SK-MEL-5 (cell line): Measurements from ENCODE around the gene CD2. TPM values are rescaled to one million over a fixed set of nuclear protein-coding genes. Genes with fewer than 3 reads are reported as not detected.
A peak's percentile ranks its signal among the peaks of the same experiment; 100 is the strongest.

ENCODE experiments used
- DNase-seq: peaks from one replicate; pipeline ENCODE4 v3.0.0-alpha.2; 2016; ENCODE audit warnings: low read depth, low spot score
- in situ Hi-C: cut with HindIII; loops from 2 replicates; pipeline ENCODE4 v1.10.0; 2016; ENCODE audit warnings: low sequenced_read_pairs, high pct_unique_total_duplicates, low pct_unique_long_range_greater_than_20kb
- total RNA-seq: library from RNA; depleted of rRNA; stranded (reverse); fragments of >200 nt; shearing (Covaris generic); gene quantifications from 2 replicates; pipeline ENCODE4 v1.2.3, GENCODE V29; 2014

CD2 gene
- total RNA-seq, 1 experiment from 2014 or later = not detected

DNA sequence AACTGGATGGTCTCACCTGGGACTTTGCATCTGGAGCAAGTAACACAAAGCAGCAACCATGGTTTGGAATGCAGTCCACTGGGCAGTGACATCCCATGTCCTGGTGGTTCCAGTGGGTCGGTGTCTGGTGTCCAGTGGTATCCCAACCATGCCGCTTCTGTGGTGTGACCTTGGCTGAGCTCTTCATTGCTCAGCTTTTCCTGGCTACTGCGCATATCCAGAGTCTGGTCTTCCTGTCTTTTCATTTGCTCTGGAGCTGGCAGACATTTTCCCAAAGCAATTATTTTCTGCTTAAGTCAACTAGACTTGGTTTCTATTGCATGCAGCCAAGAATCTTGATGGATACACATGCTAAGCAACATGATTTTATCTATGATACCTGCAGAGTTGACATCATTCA is 28.4 kb upstream of the CD2 start:
- in situ Hi-C loops = no loop called here

DNA sequence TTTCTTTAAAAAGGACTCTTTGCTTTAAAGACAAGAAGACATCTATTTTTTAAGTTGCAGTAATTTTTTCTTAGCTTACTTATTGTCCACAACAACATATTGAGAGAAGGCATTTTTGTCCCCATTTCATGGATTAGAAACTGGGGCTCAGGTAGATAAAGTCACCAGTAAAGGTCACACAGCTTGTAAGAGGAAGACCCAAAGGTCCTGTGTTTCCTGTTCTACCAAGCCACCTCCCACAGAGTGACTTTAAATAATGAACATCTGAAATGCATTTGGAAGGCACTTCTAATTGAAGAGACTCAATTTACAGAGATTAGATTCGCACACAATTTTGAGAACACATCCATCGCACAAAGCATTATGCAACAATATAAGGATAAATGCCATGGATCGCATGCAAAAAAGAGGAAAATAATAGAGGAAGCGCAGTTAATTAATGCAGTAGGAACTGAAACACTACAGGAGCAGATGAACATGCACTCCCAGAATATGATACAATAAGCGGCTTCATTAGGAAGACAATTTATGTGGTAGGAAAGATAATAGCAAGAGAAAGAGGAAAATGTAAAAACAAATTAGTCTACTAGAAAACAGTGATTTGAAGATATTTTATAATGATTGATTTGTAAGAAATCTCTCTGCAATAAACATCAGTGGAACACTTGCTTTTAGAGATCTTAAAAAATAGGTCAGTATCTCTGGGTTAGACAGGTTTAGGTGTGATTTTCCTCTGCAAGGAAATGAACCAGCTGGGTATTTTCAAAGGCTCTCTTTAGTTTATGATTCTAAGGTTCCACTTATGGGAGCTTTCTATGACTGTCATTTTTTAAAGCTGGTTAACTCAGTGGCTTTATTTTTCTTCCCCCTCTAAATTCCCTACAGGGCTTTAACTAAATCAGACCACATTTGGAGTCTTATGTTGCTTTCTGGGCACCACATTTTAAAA is 27.1 kb upstream of the CD2 start:
- DNase-seq = no peak
- in situ Hi-C loops = no loop called here

More for the DNA sequence above, 28.4 kb upstream of the CD2 start:
- no peak for DNase-seq

DNA sequence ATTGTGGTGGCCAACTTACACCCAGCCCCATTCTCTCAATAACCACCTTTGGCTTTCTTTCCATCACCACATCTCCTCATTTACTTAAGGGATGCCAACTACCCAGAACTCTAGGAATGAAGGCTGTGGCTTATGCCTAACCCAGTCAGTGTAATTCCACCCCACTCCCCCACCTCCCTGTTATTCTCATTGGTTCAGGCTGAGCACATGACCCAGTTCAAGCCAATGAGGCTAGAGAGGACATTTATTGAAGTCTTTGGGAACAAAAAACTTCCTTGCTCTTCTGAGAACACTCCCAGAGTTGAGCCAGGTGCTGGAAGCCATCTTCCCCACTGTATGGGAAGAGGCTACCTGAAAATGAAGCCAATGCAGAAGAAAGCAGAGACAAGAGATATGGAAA is 22.8 kb upstream of the CD2 start:
- in situ Hi-C loops = no loop called here
- no peak for DNase-seq

DNA sequence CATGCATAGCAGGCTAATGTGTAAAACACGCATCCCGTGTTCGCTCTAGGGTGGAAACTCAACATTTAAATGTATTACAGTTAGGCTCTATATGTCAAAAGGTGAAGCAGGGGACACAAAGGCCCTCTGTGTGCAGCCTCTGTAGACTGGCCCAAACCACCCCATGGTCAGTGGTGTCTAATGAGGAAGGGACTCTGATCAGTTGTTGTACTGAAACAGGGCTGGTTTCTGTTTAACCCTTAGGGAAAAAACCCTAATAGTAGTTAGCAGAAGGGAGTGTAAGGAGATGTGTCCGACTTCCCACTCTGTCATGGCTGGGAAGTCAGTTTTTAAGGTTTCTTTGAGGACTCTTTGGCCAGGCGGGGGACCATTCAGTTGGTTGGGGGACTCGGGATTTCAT is 21.5 kb upstream of the CD2 start:
- DNase-seq = no peak
- in situ Hi-C loops = no loop called here

DNA sequence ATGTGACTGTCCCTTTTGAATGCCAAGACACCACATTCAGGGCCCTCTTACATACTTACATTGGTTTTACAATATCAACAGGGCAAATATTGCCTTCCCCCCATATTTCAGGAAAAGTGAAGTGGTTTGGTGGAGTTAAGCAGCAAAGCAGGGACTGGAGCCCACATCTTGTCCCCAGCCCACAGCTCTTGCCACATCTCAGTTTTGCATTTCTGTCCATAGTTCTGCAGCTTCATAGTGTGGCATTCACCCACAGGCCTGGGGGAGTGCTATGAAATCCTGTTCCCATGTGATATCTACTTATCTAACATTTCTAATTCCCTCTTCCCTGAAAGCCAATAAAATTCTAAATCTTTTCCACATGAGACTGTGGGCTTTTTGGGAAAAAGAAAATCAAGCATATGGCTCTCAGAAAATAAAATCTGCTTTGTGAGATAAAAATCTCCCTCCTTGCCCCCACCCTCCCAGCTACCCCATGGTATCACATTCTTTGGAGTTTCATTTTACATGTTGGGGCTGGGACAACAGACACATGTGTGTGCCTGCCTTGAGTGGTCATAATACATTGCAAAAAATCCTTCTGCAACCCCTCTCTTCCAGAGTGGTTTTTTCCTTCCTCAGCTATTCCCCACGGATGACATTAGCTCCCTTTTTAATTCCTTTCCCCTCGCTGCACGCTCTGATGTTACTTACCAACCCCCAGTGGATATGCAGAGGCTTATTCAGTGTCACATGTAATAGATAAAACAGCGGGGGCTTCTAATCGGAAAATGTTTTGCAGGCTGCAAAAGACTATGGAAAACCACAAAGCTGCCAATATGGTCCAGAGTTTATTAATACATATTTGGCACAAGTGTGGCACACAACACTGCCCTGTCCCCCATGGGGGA is 20.5 kb upstream of the CD2 start:
- in situ Hi-C loops = no loop called here
- no peak for DNase-seq

DNA sequence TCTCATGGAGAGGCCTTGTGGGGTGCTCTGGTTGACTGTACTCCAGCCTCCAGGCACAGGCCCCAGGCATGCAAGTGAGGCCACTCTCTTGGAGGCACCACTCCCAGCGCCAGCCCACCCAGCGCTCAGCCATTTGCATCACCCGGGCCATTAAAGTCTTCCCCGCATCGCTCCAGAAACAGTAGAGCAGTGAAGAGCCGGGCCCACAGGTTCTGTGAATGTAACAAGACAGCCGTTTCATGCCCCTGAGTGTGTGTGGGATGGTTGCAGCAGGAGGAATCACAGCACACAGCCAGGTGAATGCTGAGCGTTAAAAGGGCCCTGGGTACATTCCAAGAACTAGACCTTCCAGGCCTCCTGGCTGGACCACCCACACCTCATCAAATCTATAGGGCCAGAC is 19.0 kb upstream of the CD2 start:
- no peak for DNase-seq
- in situ Hi-C loops = no loop called here

DNA sequence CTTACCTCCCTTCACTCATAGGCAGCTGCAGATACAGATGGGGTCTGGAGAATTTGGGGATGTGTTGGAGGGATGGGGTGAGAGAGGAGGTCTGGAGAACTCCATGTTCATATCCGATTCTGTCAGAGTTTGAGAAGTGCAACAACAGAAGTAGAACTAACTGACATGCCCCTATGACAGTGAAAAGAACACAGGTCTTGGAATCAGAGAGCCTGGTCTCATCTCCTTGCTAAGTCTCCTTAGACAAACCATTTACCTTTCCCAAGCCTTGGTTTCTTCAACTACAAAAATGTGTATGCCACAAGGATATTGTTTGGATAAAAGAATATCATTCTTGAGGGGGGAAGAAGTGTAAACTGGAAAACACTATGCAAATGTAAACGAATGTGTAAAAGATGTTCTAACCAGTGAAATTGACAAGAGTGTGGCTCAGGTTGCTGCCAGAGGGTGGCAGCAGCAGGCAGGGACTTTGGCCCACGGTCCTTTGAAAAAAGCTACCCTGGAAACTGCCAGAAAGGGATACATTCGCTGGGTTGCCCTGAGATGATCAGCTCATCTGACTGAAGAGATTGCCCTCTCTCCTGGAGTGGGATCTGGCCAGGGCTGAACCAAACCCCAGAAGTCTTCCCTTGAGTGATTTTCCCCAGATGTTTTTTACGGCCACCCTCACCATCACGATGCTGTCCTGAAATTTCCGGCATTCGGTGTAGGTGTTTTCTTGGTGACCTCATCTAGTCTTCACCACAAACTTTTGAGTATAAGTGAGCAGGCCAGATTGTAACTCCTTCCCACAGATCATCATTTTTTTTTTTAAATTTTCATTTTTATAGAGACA is 17.0 kb upstream of the CD2 start:
- in situ Hi-C loops = no loop called here
- peak; percentile 65 for DNase-seq

DNA sequence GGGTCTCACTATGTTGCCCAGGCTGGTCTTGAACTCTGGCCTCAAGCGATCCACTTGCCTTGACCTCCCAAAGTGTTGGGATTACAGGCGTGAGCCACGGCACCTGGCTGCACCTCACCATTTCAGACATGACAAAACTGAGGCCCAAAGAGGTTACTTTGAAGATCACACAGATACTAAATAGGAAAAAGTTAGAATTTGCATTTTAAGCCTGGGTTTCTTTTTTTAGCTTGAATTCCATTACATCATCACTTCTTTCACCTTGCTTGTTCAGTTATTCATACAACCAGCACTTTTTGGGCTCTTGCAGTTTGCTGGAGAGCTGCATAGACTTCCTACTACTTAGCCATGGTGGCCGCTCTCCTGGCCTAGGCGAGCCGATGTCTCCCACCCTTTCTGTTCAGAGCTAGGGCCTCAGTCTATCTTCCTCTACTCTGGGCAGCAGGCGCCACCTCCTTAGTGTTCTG is 16.3 kb upstream of the CD2 start:
- in situ Hi-C loops = no loop called here
- no peak for DNase-seq

DNA sequence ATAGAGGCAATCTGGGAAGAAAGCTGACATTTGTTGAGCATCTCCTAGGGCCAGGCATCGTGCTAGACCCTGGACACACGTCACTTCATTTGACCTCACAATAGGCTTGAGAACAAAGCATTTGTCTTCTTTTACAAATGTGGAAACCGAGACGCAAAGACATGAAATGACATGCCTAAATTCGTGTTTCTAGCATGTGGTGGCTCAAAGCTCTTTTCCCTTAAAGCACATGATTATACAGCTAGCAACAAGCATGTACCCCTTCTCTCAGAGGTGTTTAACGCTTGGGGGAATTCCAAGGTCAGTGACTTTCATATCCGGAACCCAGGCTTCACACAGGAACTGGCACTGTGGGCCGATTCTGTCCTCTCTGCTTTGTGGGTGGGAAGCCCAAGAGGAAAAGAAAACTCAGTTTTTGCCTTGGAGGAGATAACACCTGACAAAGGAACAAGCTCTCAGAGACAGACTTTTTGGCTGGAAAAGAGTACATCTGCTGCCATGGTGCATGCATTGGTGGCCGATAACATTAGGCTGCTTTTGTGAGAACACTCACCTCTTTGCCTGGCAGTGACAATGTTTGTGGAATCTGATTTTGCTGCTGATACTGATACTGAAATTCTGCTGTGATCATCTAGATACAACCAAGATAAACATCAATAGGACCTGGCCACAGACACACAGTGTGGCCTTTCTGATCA is 15.4 kb upstream of the CD2 start:
- DNase-seq = no peak
- in situ Hi-C loops = no loop called here

DNA sequence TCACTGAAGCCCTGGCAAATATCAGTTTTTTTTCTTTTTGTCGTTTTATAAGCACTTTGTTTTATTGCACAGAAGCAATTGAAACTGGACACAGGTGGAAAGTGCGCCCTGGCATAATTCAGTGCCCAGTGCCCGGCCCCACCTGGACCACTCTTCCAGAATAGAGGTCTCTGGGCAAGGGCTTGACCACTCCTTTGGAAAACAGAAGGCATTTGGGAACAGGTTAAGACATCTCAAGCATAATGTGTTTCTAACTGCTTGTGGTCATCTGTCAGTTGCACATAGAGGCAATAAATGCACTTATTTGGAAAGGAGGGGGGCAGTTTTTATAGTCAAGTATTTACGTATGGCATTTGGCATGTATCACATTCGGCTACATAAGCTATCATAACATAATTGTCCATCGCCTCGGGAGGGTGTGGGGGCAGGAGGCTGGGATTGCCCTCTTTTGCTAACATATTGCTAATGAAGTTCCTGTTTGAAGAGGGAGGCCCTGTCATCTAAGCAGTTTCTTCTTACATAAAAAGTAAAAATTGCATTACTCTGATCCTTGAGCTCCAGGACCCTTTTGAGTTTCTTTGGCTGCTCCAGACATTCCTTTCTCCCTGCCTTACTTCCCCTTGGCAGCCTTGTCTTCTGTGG is 14.7 kb upstream of the CD2 start:
- in situ Hi-C loops = no loop called here
- no peak for DNase-seq

DNA sequence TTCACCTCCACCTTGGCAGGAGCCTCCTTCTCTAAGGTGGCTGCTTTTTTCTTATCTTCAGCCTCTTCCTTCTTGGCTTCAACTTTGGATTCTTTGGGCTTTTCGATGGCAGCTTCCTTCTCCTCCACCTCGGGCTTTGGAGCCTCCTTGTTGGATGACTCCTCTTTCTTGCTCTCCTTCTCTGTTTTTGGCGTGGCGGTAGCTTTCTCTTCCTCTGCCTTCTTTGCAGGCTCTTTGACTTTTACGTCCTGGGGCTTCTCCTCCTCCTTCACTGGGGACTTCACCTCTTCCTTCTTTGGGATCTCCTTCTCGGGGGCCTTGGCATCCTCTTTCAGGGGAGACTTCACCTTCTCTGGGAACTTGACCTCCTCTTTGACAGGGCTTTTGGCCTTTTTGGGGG is 13.9 kb upstream of the CD2 start:
- in situ Hi-C loops = no loop called here

DNA sequence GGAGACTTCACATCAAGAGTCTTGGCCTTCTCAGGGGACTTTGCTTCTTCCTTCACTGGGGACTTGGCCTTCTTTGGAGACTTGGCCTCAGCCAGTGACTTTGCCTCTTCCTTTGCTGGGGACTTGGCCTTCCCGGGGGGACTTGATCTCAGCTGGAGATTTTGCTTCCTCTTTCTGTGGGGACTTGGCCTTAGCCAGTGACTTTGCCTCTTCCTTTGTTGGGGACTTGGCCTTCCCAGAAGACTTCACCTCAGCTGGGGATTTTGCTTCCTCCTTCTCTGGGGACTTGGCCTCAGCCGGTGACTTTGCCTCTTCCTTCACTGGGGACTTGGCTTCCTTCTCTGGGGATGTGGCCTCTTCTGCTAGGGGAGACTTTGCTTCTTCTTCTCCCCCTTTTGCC is 13.5 kb upstream of the CD2 start:
- in situ Hi-C loops = no loop called here
- no peak for DNase-seq

More for the DNA sequence above, 13.9 kb upstream of the CD2 start:
- no peak for DNase-seq

DNA sequence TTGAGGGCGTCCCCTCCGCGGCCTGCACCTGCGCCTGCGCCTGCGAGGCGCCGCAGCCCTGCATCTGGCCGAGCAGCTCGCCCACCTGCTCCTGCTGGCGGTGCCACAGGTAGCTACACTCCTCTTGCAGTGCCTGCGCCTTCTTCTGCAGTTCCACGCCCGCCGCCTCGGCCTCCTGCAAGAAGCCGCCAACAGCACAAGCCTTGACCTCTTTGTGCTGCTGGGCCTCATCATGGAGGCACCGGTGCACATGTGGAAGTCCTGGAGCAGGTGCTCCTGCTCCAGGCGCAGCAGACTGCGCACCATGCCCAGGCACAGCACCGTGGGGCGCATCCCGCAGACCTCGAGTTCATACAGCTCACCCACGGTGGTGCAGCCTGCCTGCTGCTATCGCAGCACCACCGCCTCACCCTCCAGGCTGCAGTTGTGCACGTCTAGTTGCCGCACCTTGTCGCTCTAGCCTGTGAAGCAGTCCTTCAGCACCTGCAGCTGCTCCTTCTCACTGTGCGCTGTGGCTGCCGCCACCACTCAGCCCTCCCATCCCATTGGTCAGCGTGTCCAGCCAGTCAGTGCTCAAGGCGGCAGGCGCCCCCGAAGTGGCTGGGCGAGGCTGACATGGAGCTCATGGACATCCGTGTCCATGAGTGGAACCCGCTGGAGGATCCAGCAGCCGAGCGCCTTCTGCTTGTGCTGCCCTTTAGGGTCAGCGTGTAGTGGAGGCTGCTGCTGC is 12.2 kb upstream of the CD2 start:
- in situ Hi-C loops = no loop called here
- DNase-seq = no peak

DNA sequence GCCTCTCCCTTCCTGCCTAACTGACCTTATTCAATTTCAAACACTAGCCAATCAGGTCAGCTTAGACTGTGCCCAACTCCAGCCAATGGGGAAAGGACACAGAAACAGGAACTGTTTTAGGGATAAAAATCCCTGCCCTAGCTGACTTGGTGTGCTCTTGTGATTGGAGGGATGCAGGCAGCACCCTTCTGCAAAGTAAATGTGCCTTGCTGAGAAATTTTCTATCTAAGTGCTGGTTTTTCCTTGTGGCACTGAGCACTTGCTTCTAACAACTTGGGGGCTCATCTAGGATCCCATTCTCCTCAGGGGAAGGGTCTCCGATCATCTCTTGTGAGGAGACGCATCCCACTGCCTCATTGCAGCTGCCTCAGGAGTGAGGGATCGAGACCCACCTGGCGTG is 10.7 kb upstream of the CD2 start:
- in situ Hi-C loops = no loop called here
- no peak for DNase-seq

DNA sequence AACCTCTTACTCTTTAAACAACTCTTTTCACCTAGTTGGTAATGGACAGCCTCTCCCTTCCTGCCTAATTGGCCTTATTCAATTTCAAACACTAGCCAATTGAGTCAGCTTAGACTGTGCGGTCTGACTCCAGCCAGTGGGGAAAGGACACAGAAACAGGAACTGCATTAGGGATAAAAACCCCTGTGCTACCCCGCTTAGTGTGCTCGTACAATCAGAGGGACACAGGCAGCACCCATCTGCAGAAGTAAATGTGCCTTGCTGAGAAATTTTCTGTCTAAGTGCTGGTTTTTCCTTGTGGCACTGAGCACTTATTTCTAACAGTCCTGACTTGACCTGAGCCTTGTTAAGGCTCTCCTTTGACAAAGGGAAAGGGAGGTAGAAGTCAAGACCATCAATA is 6.0 kb upstream of the CD2 start:
- DNase-seq = no peak
- in situ Hi-C loops = no loop called here

DNA sequence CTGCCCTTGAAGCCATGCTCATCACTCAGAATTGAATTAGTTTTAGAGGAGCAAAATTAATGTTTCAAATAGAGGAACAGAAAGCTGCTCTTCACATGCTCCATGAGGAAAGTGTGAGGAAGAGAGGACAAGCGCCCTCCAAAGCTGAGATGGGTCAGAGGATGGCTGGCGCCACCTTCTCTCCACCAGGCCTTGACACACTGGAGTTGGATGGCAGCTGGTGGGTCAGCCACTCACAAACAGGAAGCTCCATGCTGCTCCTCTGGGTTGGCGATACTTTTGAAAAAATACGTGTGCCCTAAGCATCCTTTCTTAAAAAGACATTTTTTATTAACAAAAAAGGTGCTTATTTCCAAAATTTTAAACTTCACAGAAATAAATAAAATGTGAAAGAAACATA is 3.1 kb upstream of the CD2 start:
- in situ Hi-C loops = no loop called here
- DNase-seq = no peak
